Skin epidermis (tissue), 12 donors: ENCODE data around the gene MYRIP.
"Not testable (repeated sequence)": the region's sequence is repeated elsewhere in the genome, so short reads cannot be mapped to it uniquely, and the experiment has no call there.

Source experiments
- H3K27ac ChIP-seq, 21 experiments: fragments of 200-600 bp; sonication (generic) in 11 of 21; one replicate each; pipeline ENCODE4 v1.5.0; 2020; ENCODE audit warnings: mild to moderate bottlenecking in 3 of 21, inconsistent platforms in 2 of 21, moderate library complexity in 2 of 21
- H3K4me3 ChIP-seq, 7 experiments: fragments of 200-600 bp; sonication (generic) in 2 of 7; one replicate each; pipeline ENCODE4 v1.5.0; 2020; ENCODE audit warnings: inconsistent platforms in 2 of 7, mild to moderate bottlenecking in 2 of 7, moderate library complexity in 1 of 7

MYRIP gene

GRCh38 chr3:39804951-39805350, 4.5 kb upstream of the MYRIP start:
- Histone ChIP-seq H3K27ac (no peak overlapping the region), H3K4me3 (no peak overlapping the region)

- no peak overlapping the region for H3K4me3 ChIP-seq
- no peak overlapping the region for H3K27ac ChIP-seq
Observed at GRCh38 chr3:39805650-39806049, 3.8 kb upstream of the MYRIP start.

GRCh38 chr3:39806820-39807219, 2.6 kb upstream of the MYRIP start:
- no peak overlapping the region for H3K27ac ChIP-seq
- no peak overlapping the region for H3K4me3 ChIP-seq

- no peak overlapping the region for H3K27ac ChIP-seq
Observed at GRCh38 chr3:39808467-39809180, 785 bp upstream of the MYRIP start.

GRCh38 chr3:39809995-39810595, 686 bp downstream of the MYRIP start:
- H3K4me3 ChIP-seq: peak overlapping the region in 6 of 7 experiments; percentile 17 to 46 (median 36)
- H3K27ac ChIP-seq: peak overlapping the region in 2 of 21 experiments; percentile 11 to 56

More at GRCh38 chr3:39808467-39809180, 785 bp upstream of the MYRIP start:
- H3K4me3 ChIP-seq: peak overlapping the region in 3 of 7 experiments; percentile 12 to 46 (median 37)

GRCh38 chr3:39810647-39811161, 1.3 kb downstream of the MYRIP start:
- Histone ChIP-seq H3K27ac (no peak overlapping the region), H3K4me3 (peak overlapping the region in 4 of 7 experiments; percentile 32 to 46 (median 37))

GRCh38 chr3:39811561-39811960, 2.2 kb downstream of the MYRIP start:
- Histone ChIP-seq H3K27ac (no peak overlapping the region), H3K4me3 (no peak overlapping the region)

- H3K27ac ChIP-seq: no peak overlapping the region
- H3K4me3 ChIP-seq: no peak overlapping the region
Observed at GRCh38 chr3:39812537-39812936, 3.1 kb downstream of the MYRIP start.

- Histone ChIP-seq H3K4me3 (no peak overlapping the region), H3K27ac (no peak overlapping the region)
Observed at GRCh38 chr3:39814007-39814406, 4.6 kb downstream of the MYRIP start.

- H3K27ac ChIP-seq: no peak overlapping the region
- no peak overlapping the region for H3K4me3 ChIP-seq
Observed at GRCh38 chr3:39819899-39820298, 10.5 kb downstream of the MYRIP start.

- H3K4me3 ChIP-seq, H3K27ac ChIP-seq: not testable (repeated sequence)
Observed at GRCh38 chr3:39833764-39834163, 24.4 kb downstream of the MYRIP start.

- no peak overlapping the region for H3K4me3 ChIP-seq
- H3K27ac ChIP-seq: no peak overlapping the region
Observed at GRCh38 chr3:39839484-39839883, 30.1 kb downstream of the MYRIP start.

GRCh38 chr3:39843440-39843839, 34.0 kb downstream of the MYRIP start:
- H3K4me3 ChIP-seq: no peak overlapping the region
- no peak overlapping the region for H3K27ac ChIP-seq

GRCh38 chr3:39848365-39848764, 39.0 kb downstream of the MYRIP start:
- Histone ChIP-seq H3K4me3 (no peak overlapping the region), H3K27ac (no peak overlapping the region)

- H3K27ac ChIP-seq: no peak overlapping the region
Observed at GRCh38 chr3:39849992-39850715, 40.7 kb downstream of the MYRIP start.

GRCh38 chr3:39850716-39851032, 41.3 kb downstream of the MYRIP start:
- H3K4me3 ChIP-seq: no peak overlapping the region
- no peak overlapping the region for H3K27ac ChIP-seq

More at GRCh38 chr3:39849992-39850715, 40.7 kb downstream of the MYRIP start:
- H3K4me3 ChIP-seq: no peak overlapping the region

GRCh38 chr3:39855517-39855916, 46.1 kb downstream of the MYRIP start:
- Histone ChIP-seq H3K27ac (no peak overlapping the region), H3K4me3 (no peak overlapping the region)

- Histone ChIP-seq H3K4me3 (no peak overlapping the region), H3K27ac (no peak overlapping the region)
Observed at GRCh38 chr3:39869890-39870289, 60.5 kb downstream of the MYRIP start.

GRCh38 chr3:39870706-39871105, 61.3 kb downstream of the MYRIP start:
- no peak overlapping the region for H3K27ac ChIP-seq
- H3K4me3 ChIP-seq: no peak overlapping the region

GRCh38 chr3:39879581-39879980, 70.2 kb downstream of the MYRIP start:
- no peak overlapping the region for H3K4me3 ChIP-seq
- H3K27ac ChIP-seq: no peak overlapping the region

- Histone ChIP-seq H3K4me3 (no peak overlapping the region), H3K27ac (no peak overlapping the region)
Observed at GRCh38 chr3:39882111-39882510, 72.7 kb downstream of the MYRIP start.
